HAP-1 (cell line): ENCODE data around the gene LRFN5.

Experiments
- DNase-seq, 2 experiments: peaks; one replicate each; pipeline ENCODE4 v3.0.0-alpha.2; 2016 to 2020; ENCODE audit warnings: low spot score in 2 of 2
- H3K27me3 ChIP-seq: fragments of 250-450 bp; sonication (Bioruptor Pico); 2 replicates; pipeline ENCODE4 v1.5.1; 2020; ENCODE audit warnings: low read depth, mild to moderate bottlenecking, moderate library complexity
- H3K36me3 ChIP-seq: fragments of 250-450 bp; sonication (Bioruptor Pico); replicated peaks from 2 replicates; pipeline ENCODE4 v1.5.1; 2020; ENCODE audit warnings: mild to moderate bottlenecking
- H3K4me1 ChIP-seq: fragments of 250-450 bp; sonication (Bioruptor Pico); 2 replicates; pipeline ENCODE4 v1.5.1; 2020; ENCODE audit warnings: mild to moderate bottlenecking
- H3K4me3 ChIP-seq: fragments of 250-450 bp; sonication (Bioruptor Pico); 2 replicates; pipeline ENCODE4 v1.5.1; 2020; ENCODE audit warnings: mild to moderate bottlenecking, moderate library complexity
- H3K9me3 ChIP-seq: fragments of 250-450 bp; sonication (Bioruptor Pico); 2 replicates; pipeline ENCODE4 v1.5.1; 2020; ENCODE audit warnings: mild to moderate bottlenecking, moderate library complexity
- in situ Hi-C: fragments of 300-500 bp; cut with MboI; formaldehyde crosslinking; loops from 3 replicates; pipeline ENCODE4 v1.14.3; 2020; ENCODE audit warnings: low sequenced_read_pairs, inconsistent platforms, mixed read lengths

LRFN5 gene

DNA sequence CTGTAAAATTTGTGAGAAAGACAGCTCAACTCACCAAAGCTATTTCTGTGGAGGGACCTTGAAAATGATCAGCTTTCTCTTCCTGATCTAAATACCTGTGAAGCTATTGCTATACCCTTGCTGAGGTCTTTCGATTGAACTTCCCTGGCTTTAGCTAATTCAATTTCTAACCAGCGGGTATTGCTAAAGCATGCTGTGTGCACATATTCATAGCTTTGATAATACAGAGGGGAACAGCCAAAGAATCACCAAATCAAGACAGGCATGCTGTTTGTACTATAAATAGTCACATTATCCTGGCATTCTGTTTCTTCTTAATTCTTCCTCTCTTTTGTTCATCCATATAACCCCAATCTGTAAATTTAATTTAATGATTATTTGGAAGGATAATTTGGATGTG lies 233.0 kb downstream of the LRFN5 start:
- in situ Hi-C loops = no loop called here
- Histone ChIP-seq H3K9me3 (no peaks in the 10 kb centered on the region), H3K36me3 (no peaks in the 10 kb centered on the region), H3K4me3 (no peak overlapping the region), H3K4me1 (no peaks in the 10 kb centered on the region), H3K27me3 (no peaks in the 10 kb centered on the region)
- no peak for DNase-seq

DNA sequence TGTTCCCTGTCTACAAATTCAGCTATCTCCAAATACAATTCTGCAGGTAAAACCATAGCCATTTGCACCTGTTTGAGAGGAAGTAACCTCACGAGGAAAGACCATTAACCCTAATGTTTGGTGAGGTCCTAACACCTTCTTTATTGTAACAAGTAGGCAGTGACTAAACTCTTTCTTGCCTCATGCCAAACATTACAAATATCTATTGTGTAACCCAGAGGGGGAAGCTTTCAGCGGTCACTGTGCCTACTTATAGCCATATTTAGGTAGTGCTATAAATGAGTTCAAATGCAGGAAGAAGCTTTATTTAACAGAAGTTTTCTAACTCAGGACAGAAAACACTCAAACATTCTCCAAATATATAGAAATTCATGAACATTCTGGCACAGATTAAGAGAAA lies 252.7 kb downstream of the LRFN5 start:
- in situ Hi-C loops = no loop called here
- no peak overlapping the region for H3K4me3 ChIP-seq
- DNase-seq = no peak
- no peaks in the 10 kb centered on the region for H3K27me3 ChIP-seq
- H3K36me3 ChIP-seq = no peaks in the 10 kb centered on the region
- H3K4me1 ChIP-seq = no peaks in the 10 kb centered on the region
- no peaks in the 10 kb centered on the region; the same call in 1 of the 2 replicates for H3K9me3 ChIP-seq

DNA sequence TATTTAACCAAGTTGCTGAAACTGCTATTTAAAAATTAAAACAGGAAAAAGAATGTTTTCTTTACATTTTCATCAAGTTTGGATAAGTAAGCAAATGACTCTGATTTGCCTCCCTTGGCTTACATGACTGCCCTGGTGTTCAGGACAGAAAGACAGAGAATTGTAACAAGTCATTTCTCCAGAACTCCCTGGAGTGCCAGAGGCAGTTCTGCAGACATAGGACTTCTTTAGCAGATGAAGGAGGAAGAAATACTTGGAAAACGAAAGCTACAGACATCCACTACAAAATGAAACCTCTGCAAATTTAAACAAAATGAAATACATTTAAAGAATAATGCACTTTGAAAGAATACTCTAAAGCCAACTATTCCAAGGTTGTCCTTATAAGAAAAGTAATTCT lies 253.9 kb downstream of the LRFN5 start:
- no peaks in the 10 kb centered on the region for H3K4me1 ChIP-seq
- in situ Hi-C loops = no loop called here
- DNase-seq = no peak
- H3K9me3 ChIP-seq = no peaks in the 10 kb centered on the region; the same call in 1 of the 2 replicates
- no peaks in the 10 kb centered on the region for H3K36me3 ChIP-seq
- H3K27me3 ChIP-seq = no peaks in the 10 kb centered on the region
- H3K4me3 ChIP-seq = no peak overlapping the region

DNA sequence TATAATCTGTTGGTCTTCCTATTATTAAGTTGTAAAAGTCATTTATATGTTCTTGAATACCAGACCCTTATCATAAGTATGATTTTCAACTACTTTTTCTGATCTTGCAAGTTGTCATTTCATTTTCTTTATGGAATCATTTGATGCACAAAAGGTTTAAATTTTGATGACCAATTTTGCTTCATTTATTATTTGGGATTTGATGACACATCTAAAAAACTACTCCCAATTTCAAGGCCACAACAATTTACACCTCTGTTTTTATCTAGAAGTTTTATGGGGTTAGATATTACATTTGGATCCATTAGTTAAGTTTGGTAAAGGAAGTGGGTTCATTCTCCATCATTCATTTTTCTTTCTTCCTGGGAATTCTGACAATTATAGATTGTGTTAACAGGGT lies 259.2 kb downstream of the LRFN5 start:
- Histone ChIP-seq H3K36me3 (no peaks in the 10 kb centered on the region), H3K4me3 (no peak overlapping the region), H3K27me3 (no peaks in the 10 kb centered on the region), H3K4me1 (peaks cover 7% of the 10 kb centered on the region; the same call in 1 of the 2 replicates), H3K9me3 (no peaks in the 10 kb centered on the region; the same call in 1 of the 2 replicates)
- no peak for DNase-seq
- in situ Hi-C loops = no loop called here

DNA sequence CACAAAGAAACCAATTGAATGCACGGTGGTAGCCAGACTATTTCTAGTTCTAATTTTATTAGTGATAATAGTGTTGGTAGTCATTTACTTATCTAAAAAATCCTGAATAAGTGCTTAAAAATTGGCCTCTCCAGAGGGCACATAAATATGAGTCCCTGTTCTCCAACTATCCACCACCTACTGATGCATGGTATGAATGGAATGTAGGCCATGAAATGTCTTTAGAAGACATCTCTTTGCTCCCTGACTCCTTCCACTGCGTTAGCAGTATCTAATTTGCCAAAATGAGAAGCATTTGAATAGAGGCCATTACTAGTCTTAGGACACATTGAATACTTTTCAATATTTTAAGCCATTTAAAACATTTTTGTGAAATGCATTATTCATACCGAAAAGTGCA lies 261.7 kb downstream of the LRFN5 start:
- no peaks in the 10 kb centered on the region for H3K36me3 ChIP-seq
- H3K9me3 ChIP-seq = no peaks in the 10 kb centered on the region
- no peak overlapping the region for H3K4me3 ChIP-seq
- DNase-seq = no peak
- peaks cover 7% of the 10 kb centered on the region; the same call in 1 of the 2 replicates for H3K4me1 ChIP-seq
- in situ Hi-C loops = no loop called here
- no peaks in the 10 kb centered on the region for H3K27me3 ChIP-seq

GRCh38 chr14:41872931-41873685 lies 266.4 kb downstream of the LRFN5 start:
- no peaks in the 10 kb centered on the region for H3K27me3 ChIP-seq
- DNase-seq = no peak
- H3K9me3 ChIP-seq = no peaks in the 10 kb centered on the region
- no peaks in the 10 kb centered on the region for H3K36me3 ChIP-seq
- H3K4me3 ChIP-seq = no peak overlapping the region
- peaks cover 7% of the 10 kb centered on the region; the same call in 1 of the 2 replicates for H3K4me1 ChIP-seq
- in situ Hi-C loops = no loop called here

GRCh38 chr14:41873686-41874317 lies 267.1 kb downstream of the LRFN5 start:
- no peak for DNase-seq
- Histone ChIP-seq H3K4me1 (peaks cover 2% of the 10 kb centered on the region; the same call in 1 of the 2 replicates), H3K36me3 (no peaks in the 10 kb centered on the region), H3K9me3 (no peaks in the 10 kb centered on the region), H3K4me3 (no peak overlapping the region), H3K27me3 (no peaks in the 10 kb centered on the region)
- in situ Hi-C loops = no loop called here

GRCh38 chr14:41875116-41875515 lies 268.4 kb downstream of the LRFN5 start:
- H3K9me3 ChIP-seq = no peaks in the 10 kb centered on the region
- H3K4me1 ChIP-seq = no peaks in the 10 kb centered on the region; the same call in 1 of the 2 replicates
- no peaks in the 10 kb centered on the region for H3K36me3 ChIP-seq
- in situ Hi-C loops = no loop called here
- no peaks in the 10 kb centered on the region for H3K27me3 ChIP-seq
- no peak for DNase-seq
- H3K4me3 ChIP-seq = no peak overlapping the region

GRCh38 chr14:41878321-41878720 lies 271.6 kb downstream of the LRFN5 start:
- in situ Hi-C loops = no loop called here
- Histone ChIP-seq H3K36me3 (no peaks in the 10 kb centered on the region), H3K4me1 (no peaks in the 10 kb centered on the region), H3K4me3 (no peak overlapping the region), H3K9me3 (no peaks in the 10 kb centered on the region), H3K27me3 (no peaks in the 10 kb centered on the region)
- no peak for DNase-seq

DNA sequence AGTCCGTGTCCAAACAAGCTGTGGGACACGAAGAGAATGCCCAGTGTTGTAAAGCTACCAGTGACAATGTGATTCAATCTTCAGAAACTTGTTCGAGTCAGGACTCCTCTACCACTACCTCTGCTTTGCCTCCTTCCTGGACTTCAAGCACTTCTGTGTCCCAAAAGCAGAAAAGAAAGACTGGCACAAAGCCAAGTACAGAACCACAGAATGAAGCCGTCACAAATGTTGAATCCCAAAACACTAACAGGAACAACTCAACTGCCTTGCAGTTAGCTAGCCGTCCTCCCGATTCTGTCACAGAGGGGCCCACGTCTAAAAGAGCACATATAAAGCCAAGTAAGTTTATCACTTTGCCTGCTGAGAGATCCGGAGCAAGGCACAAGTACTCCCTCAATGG lies 284.9 kb downstream of the LRFN5 start:
- no peaks in the 10 kb centered on the region for H3K9me3 ChIP-seq
- no peaks in the 10 kb centered on the region for H3K27me3 ChIP-seq
- in situ Hi-C loops = no loop called here
- H3K4me3 ChIP-seq = no peak overlapping the region
- H3K36me3 ChIP-seq = no peaks in the 10 kb centered on the region
- no peaks in the 10 kb centered on the region; the same call in 1 of the 2 replicates for H3K4me1 ChIP-seq
- no peak for DNase-seq

DNA sequence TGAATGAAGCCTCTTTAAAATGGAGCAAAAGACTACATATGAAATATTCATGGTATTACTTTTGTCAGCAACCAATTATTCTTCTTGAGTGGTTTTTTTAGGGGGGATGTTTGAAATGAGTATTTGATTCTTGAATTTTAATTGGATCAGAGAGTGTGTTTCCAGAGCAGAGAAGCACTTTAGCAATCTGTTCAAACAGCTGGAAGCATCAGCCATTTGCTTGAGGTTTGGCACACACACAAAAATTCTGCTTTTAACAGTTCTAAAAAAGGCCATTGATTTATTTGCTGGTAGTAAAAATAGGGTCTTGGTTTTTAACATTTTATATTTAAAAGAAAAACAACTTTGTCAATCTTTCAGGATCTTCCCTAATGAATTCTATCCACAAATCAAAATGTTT lies 292.7 kb downstream of the LRFN5 start:
- H3K36me3 ChIP-seq = no peaks in the 10 kb centered on the region
- no peak overlapping the region for H3K4me3 ChIP-seq
- DNase-seq = no peak
- H3K4me1 ChIP-seq = no peaks in the 10 kb centered on the region; the same call in 1 of the 2 replicates
- in situ Hi-C loops = no loop called here
- H3K27me3 ChIP-seq = no peaks in the 10 kb centered on the region
- H3K9me3 ChIP-seq = no peaks in the 10 kb centered on the region

DNA sequence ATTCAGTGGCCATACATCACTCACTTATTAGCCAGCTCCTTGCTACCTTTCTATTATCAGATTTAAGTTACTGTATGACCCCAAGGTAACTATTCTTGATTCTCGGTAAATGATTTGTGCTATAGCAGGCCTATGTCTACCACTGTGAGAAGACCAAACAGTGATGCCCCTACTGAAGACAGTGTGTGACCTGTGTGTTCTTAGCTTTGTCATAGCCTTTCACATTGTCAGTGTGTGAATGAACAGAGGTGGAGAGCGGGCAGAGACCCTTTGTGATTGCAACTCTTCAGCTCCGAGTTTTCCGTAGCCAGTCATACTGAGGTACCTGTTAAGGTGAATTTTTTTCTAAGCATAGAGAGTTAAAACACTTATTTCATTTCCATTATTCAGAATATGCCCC lies 294.0 kb downstream of the LRFN5 start:
- Histone ChIP-seq H3K36me3 (no peaks in the 10 kb centered on the region), H3K4me3 (no peak overlapping the region), H3K27me3 (no peaks in the 10 kb centered on the region), H3K4me1 (no peaks in the 10 kb centered on the region; the same call in 1 of the 2 replicates), H3K9me3 (no peaks in the 10 kb centered on the region)
- DNase-seq = no peak
- in situ Hi-C loops = no loop called here

DNA sequence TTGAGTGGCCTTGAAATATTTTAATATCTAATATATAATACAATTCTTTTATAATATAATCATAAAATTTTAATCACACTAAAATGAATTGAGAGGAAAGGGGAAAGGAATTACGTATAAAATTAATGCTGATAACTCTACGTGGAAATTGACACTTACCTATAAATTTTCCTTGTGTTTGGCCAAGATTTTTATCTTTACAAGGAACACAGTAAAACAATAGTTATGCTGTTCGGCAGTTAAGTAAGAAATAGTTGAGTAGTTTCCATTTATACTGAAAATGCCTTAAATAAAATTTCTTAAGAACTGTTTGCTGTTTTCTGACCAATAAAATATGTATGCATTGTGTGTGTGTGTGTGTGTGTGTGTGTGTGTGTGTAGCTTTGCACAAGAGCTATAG lies 294.4 kb downstream of the LRFN5 start:
- in situ Hi-C loops = no loop called here
- Histone ChIP-seq H3K9me3 (no peaks in the 10 kb centered on the region), H3K27me3 (no peaks in the 10 kb centered on the region), H3K4me1 (no peaks in the 10 kb centered on the region; the same call in 1 of the 2 replicates), H3K4me3 (no peak overlapping the region), H3K36me3 (no peaks in the 10 kb centered on the region)
- DNase-seq = no peak

- in situ Hi-C loops = no loop called here
- Histone ChIP-seq H3K4me1 (no peaks in the 10 kb centered on the region), H3K36me3 (no peaks in the 10 kb centered on the region), H3K9me3 (no peaks in the 10 kb centered on the region), H3K4me3 (no peak overlapping the region), H3K27me3 (no peaks in the 10 kb centered on the region)
- no peak for DNase-seq
Measured at GRCh38 chr14:41905394-41905964, 298.8 kb downstream of the LRFN5 start.
